ENCODE results near the gene ACOXL.

GRCh38 chr2:110881908-110882307 is 149.5 kb downstream of the ACOXL start:
- no peak for TF ChIP-seq POLR2A (conservative IDR thresholded peaks at IDR 0.05)
- no peak for TF ChIP-seq BCLAF1 (IDR thresholded peaks at IDR 0.05; ENCODE audit: borderline replicate concordance in 1 of 2, control insufficient read depth in 1 of 2, low read depth in 2 of 2, low read length in 1 of 2)

Data from K562 (cell line).